ENCODE measurements around the gene CCDC13.

- TF ChIP-seq CTCF (IDR thresholded peaks at IDR 0.05) = no peak
- TF ChIP-seq HMGXB4 (CRISPR knock-in tag; IDR thresholded peaks at IDR 0.05) = 0 out of 2 replicates have a peak, but pooled peaks have one; percentile 19
- TF ChIP-seq NFYB (CRISPR knock-in tag; conservative IDR thresholded peaks at IDR 0.05; ENCODE audit: low read depth) = peak; percentile 93
- TF ChIP-seq, protein P1, sequence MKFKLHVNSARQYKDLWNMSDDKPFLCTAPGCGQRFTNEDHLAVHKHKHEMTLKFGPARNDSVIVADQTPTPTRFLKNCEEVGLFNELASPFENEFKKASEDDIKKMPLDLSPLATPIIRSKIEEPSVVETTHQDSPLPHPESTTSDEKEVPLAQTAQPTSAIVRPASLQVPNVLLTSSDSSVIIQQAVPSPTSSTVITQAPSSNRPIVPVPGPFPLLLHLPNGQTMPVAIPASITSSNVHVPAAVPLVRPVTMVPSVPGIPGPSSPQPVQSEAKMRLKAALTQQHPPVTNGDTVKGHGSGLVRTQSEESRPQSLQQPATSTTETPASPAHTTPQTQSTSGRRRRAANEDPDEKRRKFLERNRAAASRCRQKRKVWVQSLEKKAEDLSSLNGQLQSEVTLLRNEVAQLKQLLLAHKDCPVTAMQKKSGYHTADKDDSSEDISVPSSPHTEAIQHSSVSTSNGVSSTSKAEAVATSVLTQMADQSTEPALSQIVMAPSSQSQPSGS (CRISPR knock-in tag; IDR thresholded peaks at IDR 0.05; ENCODE audit: borderline replicate concordance, low read depth) = no peak
- TF ChIP-seq SMAD4 (CRISPR knock-in tag; IDR thresholded peaks at IDR 0.05) = no peak
- TF ChIP-seq, protein P2, sequence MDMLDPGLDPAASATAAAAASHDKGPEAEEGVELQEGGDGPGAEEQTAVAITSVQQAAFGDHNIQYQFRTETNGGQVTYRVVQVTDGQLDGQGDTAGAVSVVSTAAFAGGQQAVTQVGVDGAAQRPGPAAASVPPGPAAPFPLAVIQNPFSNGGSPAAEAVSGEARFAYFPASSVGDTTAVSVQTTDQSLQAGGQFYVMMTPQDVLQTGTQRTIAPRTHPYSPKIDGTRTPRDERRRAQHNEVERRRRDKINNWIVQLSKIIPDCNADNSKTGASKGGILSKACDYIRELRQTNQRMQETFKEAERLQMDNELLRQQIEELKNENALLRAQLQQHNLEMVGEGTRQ (CRISPR knock-in tag; IDR thresholded peaks at IDR 0.05) = no peak
- TF ChIP-seq GABPB1 (CRISPR knock-in tag; IDR thresholded peaks at IDR 0.05) = peak; percentile 53
- peak; percentile 76 for TF ChIP-seq MAX (CRISPR knock-in tag; IDR thresholded peaks at IDR 0.05)
Observed at GRCh38 chr3:42804106-42804830, 31.2 kb upstream of the CCDC13 start, which contains the start of gene HIGD1A.

Measured in WTC11 (cell line).